GM18511 (cell line): ENCODE data around the gene SPATA2L.

Experiments
- ATAC-seq: cut with Tn5 transposase; IDR thresholded peaks from one replicate; pipeline ENCODE4 v1.9.1; 2021; ENCODE audit warnings: mild to moderate bottlenecking, moderate library complexity; ENCODE audit not compliant: unreplicated experiment

The SPATA2L gene

GRCh38 chr16:89660146-89660545 is 41.4 kb downstream of the SPATA2L start:
- ATAC-seq = no peak

- ATAC-seq = no peak
Observed at GRCh38 chr16:89658221-89658879, 43.2 kb downstream of the SPATA2L start.

- peak; percentile 92 for ATAC-seq
Observed at GRCh38 chr16:89657442-89658220, 43.9 kb downstream of the SPATA2L start, which contains the start of the genes CHMP1A and SPATA33. Gene CHMP1A (minus strand): TSS chr16:89657708. CDS start chr16:89657588, 120 bp downstream. Gene SPATA33 (plus strand): TSS chr16:89657836. CDS start chr16:89657912, 76 bp downstream.

- ATAC-seq = no peak
Observed at GRCh38 chr16:89656435-89657121, 44.9 kb downstream of the SPATA2L start.

GRCh38 chr16:89655062-89655643 is 46.4 kb downstream of the SPATA2L start:
- ATAC-seq = no peak

- ATAC-seq = no peak
Observed at GRCh38 chr16:89653656-89654295, 47.7 kb downstream of the SPATA2L start.

- ATAC-seq = no peak
Observed at GRCh38 chr16:89651584-89651983, 49.9 kb downstream of the SPATA2L start.

- no peak for ATAC-seq
Observed at GRCh38 chr16:89646906-89647305, 54.6 kb downstream of the SPATA2L start.
